ENCODE measurements around the gene RFX5. TPM values are rescaled to one million over a fixed set of nuclear protein-coding genes. Genes with fewer than 3 reads are reported as not detected.

The RFX5 gene
- total and polyA plus RNA-seq, 2 of the 13 experiments (the other 11 are each of a cell fraction or from before 2014, with no cell fraction given): 17.9 to 36.2 TPM

GRCh38 chr1:151346769-151347522 is at the start of gene RFX5 (continued):
- no peak for TF ChIP-seq SMARCC2 (IDR thresholded peaks at IDR 0.05)
- no peak for TF ChIP-seq ZNF367 (CRISPR knock-in tag; IDR thresholded peaks at IDR 0.05; ENCODE audit: borderline replicate concordance)
- TF ChIP-seq ZUFSP (CRISPR knock-in tag; IDR thresholded peaks at IDR 0.05; ENCODE audit: borderline replicate concordance): no peak
- no peak for TF ChIP-seq NFE2L2 (IDR thresholded peaks at IDR 0.05; ENCODE audit: low read length)
- TF ChIP-seq ATF7 (IDR thresholded peaks at IDR 0.05): peak; percentile 42; the same call in 1 of the 2 replicates
- peak; percentile 61 for TF ChIP-seq ATF7 (CRISPR knock-in tag; IDR thresholded peaks at IDR 0.05)
- no peak for TF ChIP-seq NCOA5 (CRISPR knock-in tag; IDR thresholded peaks at IDR 0.05)
- TF ChIP-seq USF2 (IDR thresholded peaks at IDR 0.05; ENCODE audit: low read depth, low read length): no peak
- TF ChIP-seq USF2 (CRISPR knock-in tag; IDR thresholded peaks at IDR 0.05; ENCODE audit: borderline replicate concordance): no peak
- TF ChIP-seq ZNF772 (CRISPR knock-in tag; IDR thresholded peaks at IDR 0.05): 0 out of 2 replicates have a peak, but pooled peaks have one; percentile 36
- TF ChIP-seq KAT2B (IDR thresholded peaks at IDR 0.05; ENCODE audit: borderline replicate concordance, low read depth, low read length): no peak
- peak; percentile 95 for TF ChIP-seq HNRNPL (IDR thresholded peaks at IDR 0.05; ENCODE audit: low read depth, low read length)
- TF ChIP-seq ZNF512B (CRISPR knock-in tag; IDR thresholded peaks at IDR 0.05; ENCODE audit: borderline replicate concordance): no peak
- TF ChIP-seq U2AF2 (IDR thresholded peaks at IDR 0.05; ENCODE audit: low read depth, low read length): no peak
- TF ChIP-seq GABPB1 (CRISPR knock-in tag; IDR thresholded peaks at IDR 0.05): peak; percentile 37; the same call in 1 of the 2 replicates
- TF ChIP-seq GABPA (IDR thresholded peaks at IDR 0.05; ENCODE audit: low read depth, low read length): no peak
- TF ChIP-seq GABPA (CRISPR knock-in tag; IDR thresholded peaks at IDR 0.05; ENCODE audit: low read depth): 0 out of 2 replicates have a peak, but pooled peaks have one; percentile 9
- TF ChIP-seq TAF15 (IDR thresholded peaks at IDR 0.05; ENCODE audit: low read depth, low read length, poor library complexity, severe bottlenecking): no peak

Measured in HepG2 (cell line).